SK-N-SH (cell line): Measurements from ENCODE around the gene FAM50B. TPM values are rescaled to one million over a fixed set of nuclear protein-coding genes. Genes with fewer than 3 reads are reported as not detected.
A peak's percentile ranks its signal among the peaks of the same experiment; 100 is the strongest.

Experiments
- CTCF ChIA-PET: fragments of 300-600, 350-600 bp; formaldehyde crosslinking; extraction: SDS; loops from one replicate; lab custom pipeline; 2021; lab: Yijun Ruan, JAX
- POLR2A ChIA-PET: fragments of 350-600 bp; sonication (Branson Sonifier 250); formaldehyde crosslinking; extraction: SDS; loops from one replicate; lab custom pipeline; 2020; ENCODE audit warnings: antibody characterized with exemption, inconsistent platforms; lab: Yijun Ruan, JAX
- DNase-seq: peaks from one replicate; pipeline ENCODE4 v3.0.0; 2012
- H2AFZ ChIP-seq: fragments of 200-600 bp; sonication (generic); 2 replicates; pipeline ENCODE4 v1.8.1; 2016; ENCODE audit warnings: antibody characterized with exemption, mild to moderate bottlenecking, low read depth
- H3F3A ChIP-seq: fragments of 200-600 bp; sonication (generic); replicated peaks from 2 replicates; pipeline ENCODE3; 2016; ENCODE audit warnings: antibody characterized with exemption, mild to moderate bottlenecking; ENCODE audit not compliant: insufficient read depth
- H3K27ac ChIP-seq, 2 experiments: fragments of 200-500 bp in 1 of 2; fragments of 200-600 bp in 1 of 2; sonication (Bioruptor generic) in 1 of 2; sonication (generic), shearing (Covaris generic) in 1 of 2; 2 replicates each; pipeline versions ENCODE4 v1.5.1 to v1.6.1; 2014 to 2016; ENCODE audit warnings: low read depth in 2 of 2, inconsistent platforms in 1 of 2, low read length in 1 of 2, mild to moderate bottlenecking in 1 of 2, mixed read lengths in 1 of 2
- H3K27me3 ChIP-seq: fragments of 200-600 bp; sonication (generic), shearing (Covaris generic); 2 replicates; pipeline ENCODE4 v1.6.1; 2016; ENCODE audit warnings: mixed run types; ENCODE audit not compliant: insufficient read depth
- H3K36me3 ChIP-seq, 2 experiments: fragments of 200-500 bp in 1 of 2; fragments of 200-600 bp in 1 of 2; sonication (Bioruptor generic) in 1 of 2; sonication (generic) in 1 of 2; replicated peaks in 1 of 2; 2 replicates each; pipeline versions ENCODE3 to v1.5.1; 2014 to 2016; ENCODE audit warnings: low read length in 1 of 2, mild to moderate bottlenecking in 1 of 2; ENCODE audit not compliant: insufficient read depth in 2 of 2, control insufficient read depth in 1 of 2
- H3K4me1 ChIP-seq, 2 experiments: fragments of 200-500 bp in 1 of 2; fragments of 200-600 bp in 1 of 2; sonication (Bioruptor generic) in 1 of 2; sonication (generic), shearing (Covaris generic) in 1 of 2; 2 replicates each; pipeline versions ENCODE4 v1.5.1 to v1.6.1; 2014 to 2016; ENCODE audit warnings: low read depth in 1 of 2, low read length in 1 of 2, mixed run types in 1 of 2; ENCODE audit not compliant: insufficient read depth in 2 of 2, control insufficient read depth in 1 of 2
- H3K4me2 ChIP-seq: fragments of 200-600 bp; sonication (generic), shearing (Covaris generic); 2 replicates; pipeline ENCODE4 v1.6.1; 2017; ENCODE audit warnings: mixed run types
- H3K4me3 ChIP-seq, 2 experiments: fragments of 200-500 bp in 1 of 2; fragments of 200-600 bp in 1 of 2; sonication (Bioruptor generic) in 1 of 2; sonication (generic), shearing (Covaris generic) in 1 of 2; 2 replicates each; pipeline versions ENCODE4 v1.5.1 to v1.8.1; 2014 to 2016; ENCODE audit warnings: low read depth in 2 of 2, inconsistent platforms in 1 of 2, low read length in 1 of 2, mild to moderate bottlenecking in 1 of 2, mixed read lengths in 1 of 2, moderate library complexity in 1 of 2
- H3K79me2 ChIP-seq: fragments of 200-600 bp; sonication (generic); 2 replicates; pipeline ENCODE4 v1.8.1; 2017; ENCODE audit warnings: mild to moderate bottlenecking; ENCODE audit not compliant: insufficient read depth
- H3K9ac ChIP-seq: fragments of 200-600 bp; sonication (generic); 2 replicates; pipeline ENCODE4 v1.6.1; 2017; ENCODE audit warnings: mixed run types
- H3K9me2 ChIP-seq: fragments of 200-600 bp; sonication (generic); 2 replicates; pipeline ENCODE4 v1.6.1; 2017; ENCODE audit warnings: mixed run types
- H3K9me3 ChIP-seq: fragments of 200-600 bp; sonication (generic); 2 replicates; pipeline ENCODE4 v1.6.1; 2017; ENCODE audit warnings: mixed run types, mild to moderate bottlenecking, moderate library complexity
- H4K20me1 ChIP-seq: fragments of 200-600 bp; sonication (generic); 2 replicates; pipeline ENCODE4 v1.6.1; 2017; ENCODE audit warnings: mild to moderate bottlenecking, mixed run types; ENCODE audit not compliant: insufficient read depth
- CTCF ChIP-seq: fragments of 200-600 bp; sonication (generic); IDR thresholded peaks from 2 replicates; pipeline ENCODE4 v1.6.1; 2017; ENCODE audit warnings: antibody characterized with exemption, mild to moderate bottlenecking, moderate library complexity
- EZH2phosphoT487 ChIP-seq: fragments of 200-600 bp; sonication (generic); IDR thresholded peaks from 2 replicates; pipeline ENCODE4 v1.6.1; 2017; ENCODE audit warnings: low read depth, mixed run types, mild to moderate bottlenecking, antibody characterized with exemption, moderate library complexity, borderline replicate concordance
- FOSL2 ChIP-seq: IDR thresholded peaks from 2 replicates; pipeline ENCODE4 v1.4.0; 2012; ENCODE audit warnings: low read depth, mild to moderate bottlenecking, moderate library complexity, borderline replicate concordance
- GATA2 ChIP-seq: sonication (generic); formaldehyde crosslinking; IDR thresholded peaks from 2 replicates; pipeline ENCODE4 v1.5.0; 2020; ENCODE audit warnings: mild to moderate bottlenecking, missing genetic modification reagents
- POLR2AphosphoS5 ChIP-seq: IDR thresholded peaks from 2 replicates; pipeline ENCODE4 v1.6.1; 2012; ENCODE audit warnings: low read depth, low read length
- RAD21 ChIP-seq: IDR thresholded peaks from 2 replicates; pipeline ENCODE4 v1.6.1; 2012; ENCODE audit warnings: mild to moderate bottlenecking, low read length
- RCOR1 ChIP-seq: fragments of 150-350 bp; IDR thresholded peaks from 2 replicates; pipeline ENCODE4 v1.6.1; 2017; ENCODE audit warnings: antibody characterized with exemption, low read length
- RFX5 ChIP-seq: IDR thresholded peaks from 2 replicates; pipeline ENCODE4 v1.6.1; 2012; ENCODE audit warnings: mild to moderate bottlenecking, improper control_type of control experiment, low read length
- TCF12 ChIP-seq: IDR thresholded peaks from 2 replicates; pipeline ENCODE4 v1.4.0; 2012
- YY1 ChIP-seq: IDR thresholded peaks from 2 replicates; pipeline ENCODE4 v1.4.0; 2012; ENCODE audit warnings: low read depth, mild to moderate bottlenecking
- whole genome bisulfite sequencing: methylation state at CpG from one replicate; pipeline ENCODE4 v1.1.6; 2017; ENCODE audit warnings: low lambda C conversion rate; 5-methylcytosine and 5-hydroxymethylcytosine counted together
- polyA plus RNA-seq, 3 experiments: library from polyadenylated mRNA; depleted of rRNA; stranded (reverse); fragments of >200 nt; gene quantifications; 2 replicates each; pipeline ENCODE4 v1.2.3, GENCODE V29; 2012
- TF ChIP-seq, protein P1 (sequence below): fragments of 150-350 bp; IDR thresholded peaks from 2 replicates; pipeline ENCODE4 v1.6.1; 2016; ENCODE audit warnings: mild to moderate bottlenecking, low read depth, low read length
- TF ChIP-seq, protein P2 (sequence below): IDR thresholded peaks from 2 replicates; pipeline ENCODE4 v1.4.0; 2012; ENCODE audit warnings: low read depth
- TF ChIP-seq, protein P3 (sequence below): IDR thresholded peaks from 2 replicates; pipeline ENCODE4; 2012

The FAM50B gene
- polyA plus RNA-seq, 1 of the 3 experiments (the other 2 are of a cell fraction): 13.8 TPM

DNA sequence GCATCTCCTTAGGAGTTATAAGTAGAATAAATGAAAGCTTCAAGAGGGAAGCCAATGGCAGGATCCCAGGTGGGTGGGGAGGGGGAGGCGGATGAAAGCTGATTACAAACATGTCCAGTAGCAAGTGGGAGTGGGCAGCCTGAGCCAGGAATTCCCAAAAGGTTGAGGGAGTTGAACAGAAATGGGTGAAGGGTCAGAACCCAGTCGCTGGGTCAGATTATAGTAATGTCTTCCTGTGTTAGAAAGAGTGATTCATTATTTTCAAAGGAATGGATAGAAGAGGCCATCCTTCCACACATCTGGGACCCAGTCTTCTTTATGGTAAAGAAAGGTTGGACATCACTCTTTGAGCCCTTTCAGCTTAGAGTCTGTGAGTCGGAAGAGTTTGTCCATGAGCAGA lies 41.0 kb upstream of the FAM50B start:
- Histone ChIP-seq H3K36me3 (no peaks in the 10 kb centered on the region), H3K9me2 (no peaks in the 10 kb centered on the region), H3K79me2 (no peaks in the 10 kb centered on the region), H3K4me1 (peaks cover 8 to 38% of the 10 kb centered on the region in 2 experiments; a peak in 3 of 4 replicates), H3K4me3 (no peak overlapping the region), H3K27ac (peak overlapping the region in 1 of 2 experiments; percentile 49; a peak in 2 of 4 replicates), H3F3A (peaks cover 32% of the 10 kb centered on the region), H2AFZ (no peak overlapping the region), H3K9me3 (no peaks in the 10 kb centered on the region), H3K27me3 (no peaks in the 10 kb centered on the region), H3K9ac (no peak overlapping the region), H3K4me2 (peak overlapping the region; percentile 54; the same call in 1 of the 2 replicates), H4K20me1 (no peaks in the 10 kb centered on the region)
- no peak for DNase-seq
- CTCF ChIA-PET: interaction anchor here (1.3 kb wide), 1 partner anchor 15 kb away, joined by 4 read pairs; no protein-coding TSS in a partner anchor
- 87% methylated on average over 3 of the region's 3 CpGs for WGBS
- TF ChIP-seq CTCF: no peak
- TF ChIP-seq, protein P1, sequence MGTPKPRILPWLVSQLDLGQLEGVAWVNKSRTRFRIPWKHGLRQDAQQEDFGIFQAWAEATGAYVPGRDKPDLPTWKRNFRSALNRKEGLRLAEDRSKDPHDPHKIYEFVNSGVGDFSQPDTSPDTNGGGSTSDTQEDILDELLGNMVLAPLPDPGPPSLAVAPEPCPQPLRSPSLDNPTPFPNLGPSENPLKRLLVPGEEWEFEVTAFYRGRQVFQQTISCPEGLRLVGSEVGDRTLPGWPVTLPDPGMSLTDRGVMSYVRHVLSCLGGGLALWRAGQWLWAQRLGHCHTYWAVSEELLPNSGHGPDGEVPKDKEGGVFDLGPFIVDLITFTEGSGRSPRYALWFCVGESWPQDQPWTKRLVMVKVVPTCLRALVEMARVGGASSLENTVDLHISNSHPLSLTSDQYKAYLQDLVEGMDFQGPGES: no peak
- no peak for TF ChIP-seq RFX5
- TF ChIP-seq TCF12: no peak
- TF ChIP-seq, protein P2, sequence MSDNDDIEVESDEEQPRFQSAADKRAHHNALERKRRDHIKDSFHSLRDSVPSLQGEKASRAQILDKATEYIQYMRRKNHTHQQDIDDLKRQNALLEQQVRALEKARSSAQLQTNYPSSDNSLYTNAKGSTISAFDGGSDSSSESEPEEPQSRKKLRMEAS: no peak
- TF ChIP-seq EZH2phosphoT487: no peak
- TF ChIP-seq FOSL2: no peak
- TF ChIP-seq POLR2AphosphoS5: no peak
- no peak for TF ChIP-seq RAD21
- TF ChIP-seq YY1: no peak
- TF ChIP-seq RCOR1: no peak
- TF ChIP-seq, protein P3, sequence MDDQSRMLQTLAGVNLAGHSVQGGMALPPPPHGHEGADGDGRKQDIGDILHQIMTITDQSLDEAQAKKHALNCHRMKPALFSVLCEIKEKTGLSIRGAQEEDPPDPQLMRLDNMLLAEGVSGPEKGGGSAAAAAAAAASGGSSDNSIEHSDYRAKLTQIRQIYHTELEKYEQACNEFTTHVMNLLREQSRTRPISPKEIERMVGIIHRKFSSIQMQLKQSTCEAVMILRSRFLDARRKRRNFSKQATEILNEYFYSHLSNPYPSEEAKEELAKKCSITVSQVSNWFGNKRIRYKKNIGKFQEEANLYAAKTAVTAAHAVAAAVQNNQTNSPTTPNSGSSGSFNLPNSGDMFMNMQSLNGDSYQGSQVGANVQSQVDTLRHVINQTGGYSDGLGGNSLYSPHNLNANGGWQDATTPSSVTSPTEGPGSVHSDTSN: no peak
- TF ChIP-seq GATA2 (CRISPR knock-in tag): no peak
- POLR2A ChIA-PET: no interaction called here
